Peyer's patch (tissue), 4 donors: ENCODE data around the gene TBL1X.

ENCODE experiments used
- POLR2A ChIP-seq, 2 donors: fragments of 450-650 bp; IDR thresholded peaks; one replicate each; pipeline ENCODE4 v1.5.1; 2017; ENCODE audit warnings: antibody characterized with exemption in 2 of 2, mild to moderate bottlenecking in 2 of 2, moderate library complexity in 2 of 2
- TF ChIP-seq, protein P1 (sequence below), 6 experiments: fragments of 450-650 bp in 4 of 6; fragments of 200-600 bp in 2 of 6; sonication (generic) in 1 of 6; IDR thresholded peaks; one replicate each; pipeline ENCODE4 v1.5.1; 2017 to 2019; ENCODE audit warnings: antibody characterized with exemption in 6 of 6, mild to moderate bottlenecking in 3 of 6, moderate library complexity in 1 of 6

DNA sequence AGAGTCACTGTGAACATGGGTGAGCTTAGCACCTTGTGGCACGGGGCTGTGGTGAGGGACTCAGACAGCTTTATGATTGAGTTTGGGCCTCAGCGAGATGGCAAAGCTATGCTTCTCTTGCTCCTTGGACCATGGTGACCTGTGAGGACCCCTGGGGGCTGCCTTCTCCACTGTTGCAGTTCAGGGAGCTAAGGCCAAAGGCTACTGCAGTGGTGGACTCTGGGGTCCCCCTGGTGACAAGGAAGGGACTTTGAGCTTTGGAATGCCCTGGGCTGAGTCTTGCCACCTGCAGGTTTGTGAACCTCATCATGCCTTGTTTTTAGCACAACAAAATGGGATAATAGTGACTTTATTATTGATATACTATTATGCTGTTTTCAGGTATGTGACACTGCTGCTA, 36.5 kb downstream of the TBL1X start:
- TF ChIP-seq, protein P1, sequence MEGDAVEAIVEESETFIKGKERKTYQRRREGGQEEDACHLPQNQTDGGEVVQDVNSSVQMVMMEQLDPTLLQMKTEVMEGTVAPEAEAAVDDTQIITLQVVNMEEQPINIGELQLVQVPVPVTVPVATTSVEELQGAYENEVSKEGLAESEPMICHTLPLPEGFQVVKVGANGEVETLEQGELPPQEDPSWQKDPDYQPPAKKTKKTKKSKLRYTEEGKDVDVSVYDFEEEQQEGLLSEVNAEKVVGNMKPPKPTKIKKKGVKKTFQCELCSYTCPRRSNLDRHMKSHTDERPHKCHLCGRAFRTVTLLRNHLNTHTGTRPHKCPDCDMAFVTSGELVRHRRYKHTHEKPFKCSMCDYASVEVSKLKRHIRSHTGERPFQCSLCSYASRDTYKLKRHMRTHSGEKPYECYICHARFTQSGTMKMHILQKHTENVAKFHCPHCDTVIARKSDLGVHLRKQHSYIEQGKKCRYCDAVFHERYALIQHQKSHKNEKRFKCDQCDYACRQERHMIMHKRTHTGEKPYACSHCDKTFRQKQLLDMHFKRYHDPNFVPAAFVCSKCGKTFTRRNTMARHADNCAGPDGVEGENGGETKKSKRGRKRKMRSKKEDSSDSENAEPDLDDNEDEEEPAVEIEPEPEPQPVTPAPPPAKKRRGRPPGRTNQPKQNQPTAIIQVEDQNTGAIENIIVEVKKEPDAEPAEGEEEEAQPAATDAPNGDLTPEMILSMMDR (IDR thresholded peaks at IDR 0.05) = no peak
- no peak for TF ChIP-seq POLR2A (IDR thresholded peaks at IDR 0.05)
